Left kidney (tissue), 2 donors: ENCODE results near the gene CD47. TPM values are rescaled to one million over a fixed set of nuclear protein-coding genes. Genes with fewer than 3 reads are reported as not detected.

Source experiments
- DNase-seq: peaks from one replicate; pipeline ENCODE4 v3.0.0-alpha.2; 2013
- polyA plus RNA-seq: library from polyadenylated mRNA; unstranded; fragments of 120-200 nt; gene quantifications from one replicate; pipeline ENCODE4 v1.2.1, GENCODE V29; 2013; ENCODE audit not compliant: insufficient read length

The CD47 gene
- polyA plus RNA-seq, 1 donor = 90.2 TPM

DNA sequence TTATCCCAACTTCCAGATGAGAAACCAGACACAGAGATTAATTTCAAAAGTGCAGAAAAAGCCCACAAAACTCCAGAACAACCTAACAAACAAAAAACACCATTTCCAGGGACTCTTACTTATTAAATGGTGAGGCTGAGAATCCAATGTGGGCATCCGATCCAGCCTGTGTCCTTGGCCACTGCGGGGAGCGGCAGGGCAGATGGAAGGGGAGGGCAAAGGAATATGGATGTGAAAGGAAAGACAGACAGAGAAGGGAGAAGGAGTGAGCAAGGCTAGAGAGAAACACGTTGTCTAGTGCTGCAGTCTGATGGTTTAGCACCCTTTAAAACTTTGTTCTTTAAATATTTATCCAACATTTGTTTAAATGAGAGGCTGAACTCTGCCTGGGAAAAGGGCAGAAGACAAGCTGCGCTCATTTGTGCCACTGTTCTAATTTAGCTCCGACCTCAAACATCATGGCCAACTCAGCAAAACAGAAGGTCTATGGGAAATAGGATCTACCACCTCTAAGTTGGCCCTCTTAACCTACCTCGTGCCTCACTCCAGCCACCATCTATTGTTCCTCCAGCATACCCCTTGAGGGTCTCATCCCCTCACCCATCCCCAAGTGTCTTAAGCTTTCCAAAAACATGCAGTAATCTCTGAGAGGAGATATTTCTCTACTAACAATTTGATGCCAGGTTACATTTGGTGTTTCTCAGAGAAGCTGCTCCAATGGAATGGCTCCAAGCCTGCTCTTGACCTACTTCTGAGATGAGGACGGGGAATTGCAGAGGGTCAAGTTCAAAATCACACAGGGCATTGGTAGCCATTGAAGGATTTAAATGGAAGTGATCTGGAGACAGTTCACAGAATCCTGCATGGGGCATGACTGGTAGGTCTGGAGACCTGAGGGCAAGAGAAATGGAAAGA lies 77.4 kb downstream of the CD47 start:
- no peak for DNase-seq

DNA sequence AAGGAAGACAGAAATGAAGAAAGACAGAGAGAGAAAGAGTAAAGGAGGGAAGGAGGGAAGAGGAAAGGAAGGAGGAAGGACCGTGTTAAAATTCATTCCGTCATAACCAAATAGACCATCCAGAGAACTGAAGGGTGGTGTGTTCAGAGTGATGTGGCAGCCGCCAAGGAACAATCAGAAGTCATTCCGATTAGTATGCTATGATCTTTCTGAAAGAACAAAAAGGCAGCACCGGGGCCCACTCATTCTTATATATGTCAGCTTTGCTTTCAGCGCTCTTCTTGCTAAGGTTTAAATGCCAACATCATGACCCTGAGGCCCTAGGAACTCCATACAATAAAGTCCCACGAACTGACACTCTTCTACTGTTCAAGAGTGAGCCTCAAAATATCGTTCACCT lies 78.5 kb downstream of the CD47 start:
- DNase-seq = no peak

DNA sequence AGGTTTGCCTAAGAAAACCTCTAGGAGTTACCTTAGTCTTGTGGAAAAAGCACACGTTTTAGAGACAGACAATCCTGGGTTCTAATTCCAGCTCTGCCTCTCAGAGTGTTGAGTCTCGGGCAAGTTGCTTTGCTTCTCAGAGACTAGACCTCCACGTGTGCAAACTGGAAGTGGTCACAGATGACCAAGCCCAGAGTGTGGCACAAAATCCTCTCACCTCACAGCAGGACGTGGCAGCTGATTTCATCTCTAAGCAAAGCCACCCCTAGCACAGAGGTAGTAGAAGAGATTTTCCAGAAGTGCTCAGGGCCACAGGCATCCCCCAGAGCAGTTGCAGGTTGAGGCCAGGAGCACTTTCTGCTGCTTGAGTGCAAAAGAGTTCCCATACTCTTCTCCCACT lies 79.2 kb downstream of the CD47 start:
- DNase-seq = no peak

DNA sequence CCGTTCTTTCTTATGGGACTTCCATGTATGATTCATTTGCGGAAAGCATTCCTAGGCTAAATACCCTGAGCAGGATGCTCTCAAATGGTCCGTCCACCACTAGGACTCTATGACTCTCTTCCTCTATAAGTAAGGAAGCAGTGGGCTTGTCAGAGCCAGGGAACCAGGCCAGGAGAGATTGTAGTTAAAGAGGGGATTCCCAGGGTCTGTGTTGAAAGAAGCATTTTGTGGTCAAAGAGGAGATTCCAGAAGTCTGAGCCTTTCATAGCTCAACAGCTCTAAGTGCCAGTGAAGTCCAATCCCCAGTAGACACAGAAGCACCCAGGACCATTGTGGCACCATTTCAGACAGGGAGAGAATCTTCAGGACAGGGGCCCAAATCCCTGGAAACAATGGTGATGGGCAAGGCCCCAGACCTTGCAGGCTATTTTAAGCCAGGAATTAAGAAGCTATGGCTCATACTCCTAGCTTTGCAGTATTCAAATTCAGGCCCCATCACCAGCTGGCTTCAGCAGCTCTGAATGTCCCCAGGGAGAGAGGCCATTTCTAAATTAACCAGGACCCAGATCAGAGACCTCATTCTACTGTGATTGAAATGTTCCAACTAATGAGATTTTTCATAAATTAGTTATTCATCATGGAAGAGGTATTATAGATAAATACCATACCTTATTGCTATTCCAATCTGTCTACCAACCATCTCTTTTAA lies 81.7 kb downstream of the CD47 start:
- DNase-seq = no peak

DNA sequence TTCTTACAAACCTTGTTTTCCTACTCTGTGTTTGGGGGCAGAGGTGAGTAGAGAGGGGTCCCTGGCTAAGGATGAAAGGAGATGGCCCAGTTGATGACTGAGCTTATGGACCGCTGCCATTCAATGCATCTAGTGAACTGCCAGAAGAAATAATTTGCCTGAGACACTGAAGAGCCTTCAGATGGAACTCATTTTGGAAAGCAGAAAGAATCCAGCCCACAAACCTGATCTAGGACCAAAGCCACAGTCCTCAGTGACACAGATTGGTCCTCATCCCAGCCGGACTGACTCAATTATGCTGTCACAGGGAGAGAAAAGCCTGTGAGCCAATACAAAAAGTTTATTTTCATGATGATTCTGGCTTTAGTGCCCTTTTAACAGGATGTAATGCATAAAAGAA lies 82.7 kb downstream of the CD47 start:
- DNase-seq = no peak

DNA sequence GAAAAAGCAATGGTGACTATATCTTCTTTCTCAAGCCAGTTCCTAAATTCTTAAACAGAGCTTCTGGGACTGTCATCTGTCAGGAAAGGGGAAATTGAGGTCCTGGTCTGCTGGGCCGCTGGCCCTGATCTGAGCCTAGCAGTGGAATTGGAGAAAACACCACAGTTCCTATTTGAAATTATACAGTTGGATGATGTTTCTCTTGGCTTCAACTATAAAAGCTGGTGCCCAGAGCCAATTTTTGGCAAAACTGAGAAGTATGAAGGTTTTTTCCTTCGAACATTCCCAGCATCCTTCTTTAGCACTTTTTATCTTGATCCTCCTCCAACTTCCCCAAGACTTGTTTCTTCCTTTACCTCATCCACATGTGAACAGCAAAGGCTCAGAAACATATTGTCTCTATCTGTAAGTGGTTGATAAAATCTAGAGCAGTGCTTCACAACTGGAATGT lies 83.9 kb downstream of the CD47 start:
- no peak for DNase-seq

DNA sequence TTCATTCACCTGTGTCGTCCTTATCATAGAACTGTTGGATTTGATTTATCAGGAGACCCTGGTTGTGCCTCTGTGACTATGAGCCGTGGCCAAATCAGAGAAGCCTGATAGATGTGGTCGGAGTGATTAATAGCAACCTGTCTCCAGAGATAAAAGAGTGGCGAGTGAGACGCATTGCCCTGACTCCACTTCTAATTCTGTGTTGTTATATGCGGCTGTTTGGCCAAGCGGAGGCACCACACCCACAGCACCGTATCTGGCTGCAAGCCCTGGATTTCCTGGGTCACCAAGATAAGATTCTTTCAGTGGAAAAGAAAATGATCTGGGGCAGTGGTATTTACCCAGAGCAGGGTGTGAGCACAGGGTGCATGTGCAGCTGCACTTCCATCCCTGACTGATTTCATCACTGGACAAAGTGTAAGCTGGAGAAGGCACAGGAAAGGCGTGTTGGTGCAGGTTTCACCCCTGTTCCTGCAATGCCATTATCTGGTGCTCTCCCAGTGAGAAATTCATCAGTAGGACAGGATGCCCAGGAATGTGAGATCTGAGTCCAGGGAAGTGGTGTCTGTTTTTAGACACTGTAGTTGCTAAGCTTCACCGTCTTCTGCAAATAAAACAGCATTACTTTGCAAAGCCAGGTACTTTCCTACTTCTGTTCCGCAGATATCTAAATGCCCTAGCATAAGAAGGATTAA lies 84.6 kb downstream of the CD47 start:
- DNase-seq = no peak

DNA sequence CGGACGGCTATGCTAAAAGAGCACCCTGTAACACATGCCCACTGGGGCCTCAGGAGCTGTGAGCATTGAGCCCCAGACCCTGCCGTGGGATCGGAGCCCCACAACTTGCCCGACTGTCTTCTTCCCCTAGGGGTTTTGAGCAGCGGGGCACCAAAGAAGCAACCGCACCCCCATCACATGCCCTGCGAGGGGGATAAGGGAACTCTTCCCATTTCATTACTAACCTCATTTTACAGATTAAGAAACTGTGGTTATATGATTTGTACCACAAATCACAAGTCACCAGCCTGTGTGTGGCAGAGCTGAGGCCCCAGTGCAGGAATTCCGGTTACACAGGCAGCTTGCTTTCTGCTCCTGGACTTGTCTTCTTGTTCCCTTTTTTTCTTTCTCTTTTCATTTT lies 86.2 kb downstream of the CD47 start:
- no peak for DNase-seq

DNA sequence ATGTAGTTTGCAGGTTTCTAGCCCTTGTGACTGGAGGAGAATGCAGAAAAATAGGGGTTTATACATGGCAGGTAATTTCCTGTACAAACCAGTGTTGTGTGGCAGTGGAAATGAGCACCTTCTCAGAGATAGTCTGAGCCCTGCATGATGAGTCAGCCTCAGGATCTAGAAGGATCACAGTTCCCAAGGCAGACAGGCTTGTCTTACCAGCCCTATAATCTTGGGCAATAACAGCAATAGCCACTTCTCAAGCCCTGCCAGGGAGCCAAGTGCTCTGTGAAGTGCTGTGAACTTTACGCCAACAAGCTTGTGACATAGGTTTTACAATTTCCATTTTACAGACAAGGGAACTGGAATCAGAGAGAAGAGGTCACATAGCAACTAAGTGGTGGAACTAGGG lies 89.4 kb downstream of the CD47 start:
- DNase-seq = no peak

DNA sequence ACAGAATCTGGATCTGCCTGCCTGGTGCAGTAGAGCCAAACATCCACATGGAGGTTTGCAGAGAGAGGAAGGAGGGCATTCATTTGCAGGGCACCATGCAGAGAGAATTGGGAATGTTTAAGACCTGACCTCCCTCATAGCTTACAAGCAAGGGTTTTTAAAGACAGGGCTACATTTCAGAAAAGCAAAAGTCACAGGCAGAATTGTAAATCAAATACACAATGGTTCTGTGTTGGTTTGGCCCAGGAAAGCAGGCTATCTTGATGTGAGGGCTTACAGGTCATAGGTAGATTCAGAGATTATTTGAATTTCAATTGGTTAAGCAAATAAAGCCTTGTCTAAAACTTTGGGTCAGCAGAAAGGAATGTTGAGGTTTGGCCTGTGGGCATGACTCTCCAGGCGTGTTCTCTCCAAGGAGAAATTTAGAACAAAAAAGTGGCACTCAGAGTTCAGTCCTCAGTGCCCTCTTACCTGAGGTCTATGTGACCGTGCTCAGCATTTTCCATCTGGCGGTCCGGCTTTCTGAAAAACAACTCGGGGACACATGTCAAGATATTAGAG lies 91.5 kb downstream of the CD47 start:
- no peak for DNase-seq

DNA sequence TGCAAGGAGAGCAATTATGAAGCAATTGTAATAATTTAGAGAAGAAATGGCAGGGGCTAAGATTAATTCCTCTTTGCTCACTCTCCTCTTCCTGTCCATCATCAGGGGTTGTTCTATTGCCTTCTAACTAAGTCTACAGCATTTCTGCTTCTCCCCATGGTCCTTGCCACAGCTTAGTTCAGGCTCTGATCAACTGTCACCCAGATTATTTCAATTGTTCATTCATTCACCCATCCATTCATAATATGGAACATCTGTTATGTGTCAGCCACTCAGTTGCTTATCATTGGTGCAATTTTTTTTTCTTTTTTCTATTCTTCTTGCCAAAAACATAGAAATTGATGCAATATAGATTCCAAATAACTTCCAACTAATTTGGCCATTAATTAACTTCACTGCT lies 93.2 kb downstream of the CD47 start:
- no peak for DNase-seq

DNA sequence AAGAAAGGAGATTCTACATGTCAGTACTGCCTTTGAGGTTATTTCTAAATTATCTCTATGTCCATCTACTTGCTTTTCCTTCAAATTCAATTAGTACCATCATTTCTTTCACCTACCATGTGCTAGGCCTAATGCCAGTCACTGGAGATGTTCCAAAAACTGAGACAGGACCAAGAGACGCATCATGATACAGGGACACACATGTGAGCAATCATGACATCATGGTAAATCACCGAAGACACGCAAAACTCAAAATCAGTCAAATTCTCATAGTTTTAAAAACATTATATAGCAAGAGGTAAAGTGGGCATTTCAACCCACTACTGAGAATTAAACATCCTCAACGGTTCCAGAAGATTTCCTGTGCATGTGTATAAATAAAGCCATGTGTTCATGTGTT lies 95.0 kb downstream of the CD47 start:
- DNase-seq = no peak

DNA sequence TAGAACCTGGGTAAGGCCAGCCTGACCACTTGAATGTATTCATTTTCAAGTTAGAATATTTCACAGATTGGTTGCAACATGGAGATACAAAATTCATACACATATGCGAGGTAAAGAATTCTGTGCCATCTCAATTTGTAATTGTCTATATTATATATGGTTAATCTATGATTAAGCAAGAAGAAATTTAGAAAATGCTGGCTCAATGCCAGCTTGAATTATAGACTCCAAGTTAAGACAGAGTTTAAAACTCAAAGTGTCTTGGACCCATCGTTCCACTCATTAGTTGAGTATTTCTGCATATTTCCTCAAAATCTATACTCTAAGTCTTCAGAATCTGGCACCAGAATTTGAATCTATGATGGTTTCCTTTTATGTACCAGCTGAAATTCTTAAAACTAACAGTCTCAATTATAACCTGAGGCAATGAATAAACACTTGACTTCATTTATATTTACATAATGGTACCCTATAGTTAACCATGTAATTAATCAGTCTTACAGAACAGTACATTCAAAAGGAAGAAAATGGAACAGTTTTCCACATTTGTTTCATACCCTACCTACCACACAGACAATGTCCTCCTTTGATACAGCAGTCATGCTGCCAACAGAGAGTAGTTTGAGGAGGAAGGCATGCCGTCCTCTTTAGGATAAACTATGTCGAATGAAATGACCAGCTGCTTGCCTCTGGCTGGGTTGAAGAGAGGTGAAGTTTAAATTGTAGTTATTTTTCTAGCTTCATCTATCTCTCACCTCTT lies 95.7 kb downstream of the CD47 start:
- no peak for DNase-seq

DNA sequence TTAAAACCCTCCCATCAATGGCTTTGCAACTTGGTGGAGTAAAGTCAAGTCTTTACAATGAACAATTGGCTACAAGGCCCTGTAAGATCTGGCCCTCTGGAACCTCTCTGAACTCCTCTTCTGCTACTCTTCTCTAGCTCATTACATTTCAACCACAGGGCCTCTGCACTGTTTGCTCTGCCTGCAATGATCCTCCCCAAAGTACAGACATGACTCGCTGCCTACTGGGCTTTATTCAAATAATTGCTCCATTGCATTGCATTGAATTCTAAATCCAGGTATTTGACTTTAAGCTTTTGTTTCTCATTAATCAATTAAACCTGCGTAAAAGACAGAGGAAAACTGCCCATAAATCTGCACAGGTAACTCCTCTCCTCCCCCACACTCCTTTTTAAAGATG lies 96.7 kb downstream of the CD47 start:
- DNase-seq = no peak

DNA sequence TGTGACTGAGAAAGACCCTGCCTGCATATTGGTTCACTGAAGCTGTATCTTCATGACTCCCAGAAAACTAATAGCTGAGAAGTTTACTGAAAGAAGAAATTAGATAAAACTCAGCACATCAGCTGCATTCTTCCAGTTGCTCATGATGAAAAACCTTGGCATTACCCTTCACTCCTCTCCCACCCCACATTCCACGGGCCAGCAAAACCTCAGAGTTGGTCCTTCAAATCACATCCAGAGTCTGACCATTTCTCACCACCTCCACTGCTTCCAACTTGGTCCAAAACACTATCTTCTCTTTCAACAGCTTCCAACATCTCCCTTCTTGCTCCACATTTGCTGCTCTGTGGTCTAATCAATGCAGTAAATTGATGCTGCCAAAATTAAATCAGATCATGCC lies 97.1 kb downstream of the CD47 start:
- no peak for DNase-seq

Other genes starting within 250 kb of the CD47 start
- gene IFT57, start 131.4 kb upstream of the CD47 start, polyA plus RNA-seq = 93.3 TPM
- 21.3 TPM for gene HHLA2, start 205.5 kb upstream of the CD47 start, polyA plus RNA-seq